Transverse colon (tissue), 4 donors: ENCODE results near the gene PDE6D. TPM values are rescaled to one million over a fixed set of nuclear protein-coding genes. Genes with fewer than 3 reads are reported as not detected.

Experiments used
- DNase-seq: peaks from one replicate; pipeline ENCODE4 v3.0.0-alpha.2; 2019
- H3K27ac ChIP-seq, 4 donors: fragments of 200-600 bp; sonication (generic); 2 replicates each; pipeline ENCODE4 v1.5.1; 2016 to 2018; ENCODE audit warnings: inconsistent platforms in 4 of 4
- H3K27me3 ChIP-seq: fragments of 200-600 bp; sonication (generic); 2 replicates; pipeline ENCODE4 v1.5.1; 2017; ENCODE audit warnings: inconsistent platforms
- H3K36me3 ChIP-seq, 4 donors: fragments of 200-600 bp; sonication (generic); 2 replicates each; pipeline ENCODE4 v1.5.1; 2017 to 2019; ENCODE audit warnings: inconsistent platforms in 4 of 4
- H3K4me1 ChIP-seq, 4 donors: fragments of 200-600 bp; sonication (generic); 2 replicates each; pipeline ENCODE4 v1.5.1; 2017 to 2020; ENCODE audit warnings: inconsistent platforms in 4 of 4
- H3K4me3 ChIP-seq, 4 donors: fragments of 200-600 bp; sonication (generic); 1 replicate in 1 of 4; 2 replicates in 3 of 4; pipeline versions ENCODE4 v1.5.1 to v1.6.1; 2017 to 2019; ENCODE audit warnings: inconsistent platforms in 4 of 4
- H3K9me3 ChIP-seq, 2 donors: fragments of 200-600 bp; sonication (generic); 2 replicates each; pipeline ENCODE4 v1.5.1; 2017 to 2019; ENCODE audit warnings: inconsistent platforms in 2 of 2
- EP300 ChIP-seq: sonication (generic); formaldehyde crosslinking; IDR thresholded peaks from one replicate; pipeline ENCODE4 v1.6.1; 2017; ENCODE audit warnings: antibody characterized with exemption, low read depth
- POLR2A ChIP-seq: fragments of 450-650 bp; IDR thresholded peaks from one replicate; pipeline ENCODE4 v1.6.1; 2016; ENCODE audit warnings: antibody characterized with exemption, mild to moderate bottlenecking, moderate library complexity
- POLR2AphosphoS5 ChIP-seq, 3 donors: sonication (generic); formaldehyde crosslinking; IDR thresholded peaks; one replicate each; pipeline ENCODE4 v1.6.1; 2016; ENCODE audit warnings: antibody characterized with exemption in 3 of 3
- WGBS, 2 donors: methylation state at CpG; one replicate each; pipeline ENCODE4 v1.1.5; 2018; ENCODE audit warnings: low coverage in 1 of 2; 5-methylcytosine and 5-hydroxymethylcytosine counted together
- in situ Hi-C, 4 donors: fragments of 200-750 bp; cut with MboI; loops; one replicate each; pipeline versions ENCODE4 v1.15.0 to v1.15.1; 2017; ENCODE audit warnings: low sequenced_read_pairs in 3 of 4, low pct_ligation_motif_present in 1 of 4, low pct_unique_long_range_greater_than_20kb in 1 of 4
- intact Hi-C: fragments of 100-400 bp; cut with DNase I; formaldehyde crosslinking; loops from one replicate; pipeline ENCODE4 v1.15.1; 2023; ENCODE audit warnings: low total_unique reads
- total RNA-seq, 4 donors: library from RNA; depleted of rRNA; stranded (reverse); fragments of >200 nt; gene quantifications; one replicate each; pipeline ENCODE4 v1.1.0, GENCODE V29; 2016
- TF ChIP-seq, protein P1 (sequence below), 5 experiments: fragments of 200-600 bp in 3 of 5; fragments of 450-650 bp in 2 of 5; sonication (generic) in 3 of 5; IDR thresholded peaks; 1 replicate in 2 of 5; 2 replicates in 3 of 5; pipeline ENCODE4 v1.5.1; 2016 to 2017; ENCODE audit warnings: antibody characterized with exemption in 5 of 5, inconsistent platforms in 3 of 5, mild to moderate bottlenecking in 2 of 5, moderate library complexity in 1 of 5

The PDE6D gene
- total RNA-seq: 10 to 100 TPM in 3 of 4 donors, 1 to 10 TPM in 1; 4.8 to 34.1 (median 20.7) TPM

DNA sequence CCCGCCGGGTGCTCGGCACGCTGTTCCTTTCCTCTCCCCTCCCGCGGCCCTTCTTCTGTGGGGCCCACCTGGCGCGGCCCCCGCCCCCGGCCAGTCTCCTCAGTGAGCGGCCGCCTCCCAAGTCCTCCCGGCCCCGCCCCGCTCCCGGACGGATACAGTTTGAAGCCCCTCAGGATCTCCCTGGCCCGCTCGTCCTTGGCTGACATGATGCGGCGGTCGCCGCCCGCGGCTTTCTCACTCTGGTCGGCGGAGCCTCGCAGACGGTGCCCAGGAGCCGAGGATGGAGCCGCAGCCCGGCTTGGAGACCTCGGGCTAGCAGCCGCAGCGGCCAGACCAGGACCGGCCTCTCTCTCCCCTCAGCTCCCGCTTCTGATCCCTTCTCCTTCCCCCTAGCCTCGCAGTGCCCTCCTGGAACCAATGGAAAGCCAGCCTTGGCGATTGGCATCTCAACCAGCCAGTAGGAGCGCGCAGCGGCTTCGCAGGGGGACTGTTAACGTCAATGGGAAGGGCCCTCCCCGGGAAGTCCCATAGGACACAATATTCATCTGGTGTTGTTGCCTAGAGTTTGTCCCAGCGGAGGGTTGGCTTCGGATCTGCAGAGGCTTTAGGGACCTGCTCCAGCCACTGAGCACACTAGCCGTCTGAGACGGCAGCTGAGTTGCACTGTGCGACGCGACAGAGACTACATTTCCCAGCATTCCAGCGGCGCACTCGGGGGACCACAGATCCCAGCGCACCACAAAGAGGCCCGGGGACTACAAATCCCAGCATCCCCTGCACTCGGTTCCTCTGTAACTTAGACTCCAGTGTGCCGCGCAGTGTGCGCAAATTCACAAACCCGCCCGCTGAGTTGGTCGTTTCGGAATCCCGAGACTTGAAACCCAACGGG is at the start of gene PDE6D:
Gene PDE6D (minus strand): TSS at position 374 of the 889 bp plus-strand sequence. CDS start 168 bp downstream, at position 206.
- peak; percentile 99 for DNase-seq
- in situ Hi-C loops: no loop called here
- Histone ChIP-seq H3K4me3 (peak within 1 kb of the TSS; percentile 72 to 97 (median 94)), H3K9me3 (no peaks in the 10 kb centered on the region), H3K36me3 (no peaks in the 10 kb centered on the region), H3K4me1 (peaks cover 13 to 47% (median 37%) of the 10 kb centered on the region in 4 donors), H3K27ac (peak within 1 kb of the TSS; percentile 85 to 95 (median 88)), H3K27me3 (no peaks in the 10 kb centered on the region)
- 0% methylated on average over 46 of the region's 67 CpGs; no CpG with 5 or more reads in 1 of the 2 donors for WGBS, 2 donors
- TF ChIP-seq POLR2A (peak; percentile 85), POLR2AphosphoS5 (IDR thresholded peaks at IDR 0.05) (peak; percentile 89 to 99 (median 95)), EP300 (no peak)
- TF ChIP-seq, protein P1, sequence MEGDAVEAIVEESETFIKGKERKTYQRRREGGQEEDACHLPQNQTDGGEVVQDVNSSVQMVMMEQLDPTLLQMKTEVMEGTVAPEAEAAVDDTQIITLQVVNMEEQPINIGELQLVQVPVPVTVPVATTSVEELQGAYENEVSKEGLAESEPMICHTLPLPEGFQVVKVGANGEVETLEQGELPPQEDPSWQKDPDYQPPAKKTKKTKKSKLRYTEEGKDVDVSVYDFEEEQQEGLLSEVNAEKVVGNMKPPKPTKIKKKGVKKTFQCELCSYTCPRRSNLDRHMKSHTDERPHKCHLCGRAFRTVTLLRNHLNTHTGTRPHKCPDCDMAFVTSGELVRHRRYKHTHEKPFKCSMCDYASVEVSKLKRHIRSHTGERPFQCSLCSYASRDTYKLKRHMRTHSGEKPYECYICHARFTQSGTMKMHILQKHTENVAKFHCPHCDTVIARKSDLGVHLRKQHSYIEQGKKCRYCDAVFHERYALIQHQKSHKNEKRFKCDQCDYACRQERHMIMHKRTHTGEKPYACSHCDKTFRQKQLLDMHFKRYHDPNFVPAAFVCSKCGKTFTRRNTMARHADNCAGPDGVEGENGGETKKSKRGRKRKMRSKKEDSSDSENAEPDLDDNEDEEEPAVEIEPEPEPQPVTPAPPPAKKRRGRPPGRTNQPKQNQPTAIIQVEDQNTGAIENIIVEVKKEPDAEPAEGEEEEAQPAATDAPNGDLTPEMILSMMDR (IDR thresholded peaks at IDR 0.05): peak in 1 of 5 experiments; percentile 7
- intact Hi-C loops: no loop called here

DNA sequence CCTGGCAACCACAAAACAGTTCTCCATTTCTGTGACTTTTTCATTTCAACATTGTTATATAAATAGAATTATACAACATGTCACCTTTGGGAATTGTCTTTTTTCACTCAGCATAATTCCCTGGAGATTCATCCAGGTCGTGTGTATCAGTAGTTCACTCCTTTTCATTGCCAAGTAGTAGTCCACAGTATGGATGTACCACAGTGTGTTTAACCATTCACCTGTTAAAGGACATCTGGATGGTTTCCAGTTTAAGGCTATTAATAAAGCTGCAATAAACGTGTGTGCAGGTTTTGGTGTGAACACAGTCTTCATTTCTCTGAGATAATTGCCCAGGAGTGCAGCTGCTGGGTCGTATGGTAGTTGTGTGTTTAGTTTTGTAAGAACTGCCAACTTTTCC is 40.8 kb upstream of the PDE6D start:
- H3K27me3 ChIP-seq: no peaks in the 10 kb centered on the region
- H3K36me3 ChIP-seq: no peaks in the 10 kb centered on the region
- H3K9me3 ChIP-seq: no peaks in the 10 kb centered on the region
- no peak for TF ChIP-seq POLR2A
- TF ChIP-seq, protein P1 (IDR thresholded peaks at IDR 0.05): no peak
- TF ChIP-seq EP300: no peak
- TF ChIP-seq POLR2AphosphoS5 (IDR thresholded peaks at IDR 0.05): no peak
- no peak overlapping the region for H3K27ac ChIP-seq
- intact Hi-C loops: no loop called here
- no peak for DNase-seq
- in situ Hi-C loops: no loop called here
- H3K4me3 ChIP-seq: no peak overlapping the region
- H3K4me1 ChIP-seq: no peaks in the 10 kb centered on the region
- WGBS, 2 donors: 42 to 80% methylated on average over 1 to 3 of the region's 3 CpGs

DNA sequence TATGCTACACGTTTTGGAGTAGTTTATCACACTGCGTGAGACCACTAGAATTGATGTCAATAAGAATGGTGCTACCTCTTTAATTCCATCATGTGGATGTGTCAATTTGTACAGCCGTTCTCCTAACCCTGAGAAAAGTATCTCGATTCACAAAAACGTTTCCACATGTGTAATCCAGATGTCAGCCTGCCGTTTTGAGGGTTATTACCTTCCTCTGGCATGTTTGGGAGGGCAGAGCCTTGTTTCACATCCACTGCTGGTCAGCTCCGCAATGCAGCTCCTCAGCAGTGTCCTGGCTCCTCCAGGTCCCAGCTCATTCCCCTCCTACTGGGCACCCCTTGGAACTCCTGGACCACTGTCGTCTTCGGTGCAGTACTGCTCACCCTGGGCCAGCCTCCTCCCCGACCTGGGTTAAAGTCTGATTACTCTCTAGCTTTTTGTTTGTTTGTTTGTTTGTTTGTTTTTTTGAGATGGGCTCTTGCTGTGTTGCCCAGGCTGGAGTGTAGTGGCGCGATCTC is 39.8 kb upstream of the PDE6D start:
- H3K9me3 ChIP-seq: no peaks in the 10 kb centered on the region
- H3K4me3 ChIP-seq: no peak overlapping the region
- no peak for DNase-seq
- no peak overlapping the region for H3K27ac ChIP-seq
- intact Hi-C loops: no loop called here
- WGBS, 2 donors: 56 to 70% methylated on average over 8 to 12 of the region's 12 CpGs
- H3K4me1 ChIP-seq: no peaks in the 10 kb centered on the region
- H3K27me3 ChIP-seq: no peaks in the 10 kb centered on the region
- in situ Hi-C loops: no loop called here
- no peak for TF ChIP-seq EP300
- TF ChIP-seq POLR2A: no peak
- TF ChIP-seq POLR2AphosphoS5 (IDR thresholded peaks at IDR 0.05): no peak
- TF ChIP-seq, protein P1 (IDR thresholded peaks at IDR 0.05): no peak
- no peaks in the 10 kb centered on the region for H3K36me3 ChIP-seq

DNA sequence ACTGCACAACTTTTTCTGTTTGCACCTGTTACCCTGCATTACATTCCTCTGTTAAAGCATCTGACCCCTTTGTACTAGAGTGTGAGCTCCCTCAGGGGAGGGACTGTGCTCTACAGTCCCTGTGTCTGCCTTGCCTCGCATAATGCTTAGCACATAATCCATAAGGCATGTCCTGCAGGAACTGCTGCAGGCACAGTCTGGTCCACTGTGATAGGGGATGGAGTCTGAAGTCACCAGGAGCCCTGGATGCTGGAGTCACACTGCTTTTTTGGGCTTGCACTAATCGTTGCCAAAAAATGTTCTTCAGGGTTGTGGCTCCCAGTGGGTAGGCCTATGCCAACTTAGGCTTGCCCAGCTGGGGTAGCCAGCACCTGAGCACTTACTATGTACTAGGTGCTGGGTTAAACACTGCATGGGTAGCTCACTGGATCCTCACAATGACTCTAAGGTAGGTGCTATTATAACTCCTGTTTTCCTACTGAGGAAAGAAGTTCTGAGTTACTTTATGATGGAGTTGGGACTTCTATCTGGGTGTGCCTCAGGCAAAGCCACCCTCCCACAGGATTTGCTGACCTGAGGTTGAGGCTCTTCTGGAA is 38.5 kb upstream of the PDE6D start:
- Histone ChIP-seq H3K27ac (no peak overlapping the region), H3K9me3 (no peaks in the 10 kb centered on the region), H3K4me3 (no peak overlapping the region), H3K27me3 (no peaks in the 10 kb centered on the region), H3K36me3 (no peaks in the 10 kb centered on the region), H3K4me1 (no peaks in the 10 kb centered on the region)
- in situ Hi-C loops (no loop called here), intact Hi-C loops (no loop called here)
- TF ChIP-seq, protein P1 (IDR thresholded peaks at IDR 0.05): no peak
- no peak for TF ChIP-seq POLR2A
- no peak for TF ChIP-seq POLR2AphosphoS5 (IDR thresholded peaks at IDR 0.05)
- TF ChIP-seq EP300: no peak
- 70% methylated on average over 2 of the region's 2 CpGs; no CpG with 5 or more reads in 1 of the 2 donors for WGBS, 2 donors
- no peak for DNase-seq
